HUES6 (cell line): Measurements from ENCODE around the gene DTNB.

Source experiments
- H3K27ac ChIP-seq: 2 replicates; pipeline ENCODE4 v1.7.0; 2013; ENCODE audit warnings: low read depth, mild to moderate bottlenecking, low read length, inconsistent platforms
- H3K27me3 ChIP-seq: 2 replicates; pipeline ENCODE4 v1.6.1; 2013; ENCODE audit warnings: low read length; ENCODE audit not compliant: control insufficient read depth, insufficient read depth
- H3K36me3 ChIP-seq: 2 replicates; pipeline ENCODE4 v1.6.1; 2013; ENCODE audit warnings: low read length; ENCODE audit not compliant: control insufficient read depth, insufficient read depth
- H3K4me1 ChIP-seq: 2 replicates; pipeline ENCODE4 v1.6.1; 2013; ENCODE audit warnings: low read length; ENCODE audit not compliant: control insufficient read depth, insufficient read depth
- H3K4me3 ChIP-seq: 2 replicates; pipeline ENCODE4 v1.5.1; 2013; ENCODE audit warnings: low read depth, low read length
- H3K9ac ChIP-seq: one replicate; pipeline ENCODE4 v1.6.1; 2013; ENCODE audit warnings: mild to moderate bottlenecking, low read length
- H3K9me3 ChIP-seq: 2 replicates; pipeline ENCODE4 v1.6.1; 2013; ENCODE audit warnings: low read depth, low read length; ENCODE audit not compliant: control insufficient read depth, insufficient read depth

DTNB gene

DNA sequence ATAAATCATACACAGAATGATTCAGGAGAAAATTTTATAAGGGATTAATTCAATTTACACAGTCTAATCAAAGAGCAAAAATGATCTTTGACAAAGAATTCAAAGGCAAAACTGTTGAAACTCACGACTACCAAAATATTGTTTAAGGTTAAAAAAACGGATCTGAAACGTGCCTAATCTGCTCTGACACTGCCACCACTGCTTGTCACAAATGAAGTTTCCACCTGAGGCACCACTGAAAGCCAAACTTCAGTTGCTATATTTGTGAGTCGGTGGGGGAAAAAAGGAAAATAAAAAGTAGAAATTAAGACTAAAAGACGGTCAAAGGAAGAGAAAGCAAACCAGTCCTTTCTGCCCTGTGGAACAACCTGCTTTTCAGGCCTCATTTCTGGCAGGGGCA, 191.0 kb downstream of the DTNB start:
- Histone ChIP-seq H3K9ac (no peak overlapping the region), H3K4me3 (no peak overlapping the region), H3K9me3 (no peaks in the 10 kb centered on the region), H3K4me1 (no peaks in the 10 kb centered on the region), H3K27ac (no peak overlapping the region), H3K36me3 (no peaks in the 10 kb centered on the region), H3K27me3 (no peaks in the 10 kb centered on the region)

GRCh38 chr2:25481381-25482300, 191.7 kb downstream of the DTNB start:
- Histone ChIP-seq H3K4me1 (no peaks in the 10 kb centered on the region), H3K9me3 (peaks cover 2% of the 10 kb centered on the region; the same call in 1 of the 2 replicates), H3K4me3 (no peak overlapping the region), H3K27me3 (no peaks in the 10 kb centered on the region), H3K9ac (no peak overlapping the region), H3K36me3 (no peaks in the 10 kb centered on the region), H3K27ac (no peak overlapping the region)

- H3K36me3 ChIP-seq = no peaks in the 10 kb centered on the region
- peaks cover 9% of the 10 kb centered on the region; the same call in 1 of the 2 replicates for H3K9me3 ChIP-seq
- H3K9ac ChIP-seq = no peak overlapping the region
- no peaks in the 10 kb centered on the region for H3K27me3 ChIP-seq
- H3K4me3 ChIP-seq = no peak overlapping the region
- no peak overlapping the region for H3K27ac ChIP-seq
- H3K4me1 ChIP-seq = no peaks in the 10 kb centered on the region
Observed at GRCh38 chr2:25480561-25480960, 192.8 kb downstream of the DTNB start.

- Histone ChIP-seq H3K9me3 (peaks cover 12% of the 10 kb centered on the region; the same call in 1 of the 2 replicates), H3K27me3 (no peaks in the 10 kb centered on the region), H3K4me1 (no peaks in the 10 kb centered on the region), H3K27ac (no peak overlapping the region), H3K9ac (no peak overlapping the region), H3K36me3 (peaks cover 5% of the 10 kb centered on the region; the same call in 1 of the 2 replicates), H3K4me3 (no peak overlapping the region)
Observed at GRCh38 chr2:25479761-25480160, 193.6 kb downstream of the DTNB start.

DNA sequence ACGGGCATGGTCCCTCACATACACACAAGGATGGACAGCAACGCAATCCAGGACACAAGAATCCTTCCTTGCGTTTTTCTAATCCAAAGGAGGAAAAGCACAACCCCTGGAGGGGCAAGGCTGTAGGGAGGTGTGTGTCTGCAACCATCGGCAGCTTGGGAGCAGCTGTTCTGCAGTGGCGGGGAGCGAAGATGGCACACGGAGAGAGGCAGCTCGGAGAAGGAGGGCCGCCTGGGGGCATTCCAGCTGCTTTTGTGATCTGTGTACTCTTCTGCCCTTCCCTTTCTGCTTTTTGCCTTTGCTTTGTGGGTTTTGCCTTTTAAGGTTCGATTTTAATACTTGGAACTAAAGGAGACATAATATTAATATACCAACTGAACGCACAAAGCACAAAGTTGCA, 194.6 kb downstream of the DTNB start:
- peaks cover 5% of the 10 kb centered on the region; the same call in 1 of the 2 replicates for H3K36me3 ChIP-seq
- no peaks in the 10 kb centered on the region for H3K4me1 ChIP-seq
- H3K9ac ChIP-seq = no peak overlapping the region
- no peak overlapping the region for H3K27ac ChIP-seq
- no peak overlapping the region for H3K4me3 ChIP-seq
- H3K27me3 ChIP-seq = no peaks in the 10 kb centered on the region
- peaks cover 12% of the 10 kb centered on the region; the same call in 1 of the 2 replicates for H3K9me3 ChIP-seq

DNA sequence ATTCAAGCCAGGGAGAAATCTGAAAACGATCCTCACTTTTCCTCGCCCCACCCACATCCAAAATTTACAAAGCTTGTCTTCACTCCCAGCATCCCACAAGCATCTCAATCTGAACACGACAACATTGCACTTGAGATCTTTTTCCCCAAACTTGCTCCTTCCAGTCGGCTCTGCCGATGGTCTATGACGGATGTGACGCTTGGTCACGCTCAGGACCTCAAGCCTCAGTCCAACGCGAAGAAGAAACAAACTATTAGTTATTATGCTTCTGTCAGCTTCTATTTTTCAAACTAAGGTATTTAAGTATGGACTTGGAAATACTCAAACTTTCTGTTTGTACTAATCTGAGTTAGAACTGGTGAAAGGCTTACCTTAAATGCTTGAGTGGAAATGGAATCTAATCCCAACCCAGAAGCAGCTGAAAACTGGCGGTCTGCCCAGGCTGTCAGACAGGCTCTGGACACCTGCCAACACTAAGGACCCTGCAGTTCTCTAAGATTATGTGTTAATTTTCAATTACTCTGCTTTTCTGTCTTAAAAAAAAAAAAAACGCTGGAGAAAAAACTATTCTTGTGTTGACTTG, 199.5 kb downstream of the DTNB start:
- no peak overlapping the region for H3K27ac ChIP-seq
- H3K27me3 ChIP-seq = no peaks in the 10 kb centered on the region
- no peaks in the 10 kb centered on the region for H3K4me1 ChIP-seq
- peaks cover 5% of the 10 kb centered on the region; the same call in 1 of the 2 replicates for H3K36me3 ChIP-seq
- H3K9ac ChIP-seq = no peak overlapping the region
- peaks cover 12% of the 10 kb centered on the region; the same call in 1 of the 2 replicates for H3K9me3 ChIP-seq
- no peak overlapping the region for H3K4me3 ChIP-seq

- Histone ChIP-seq H3K4me1 (no peaks in the 10 kb centered on the region), H3K27me3 (no peaks in the 10 kb centered on the region), H3K9ac (no peak overlapping the region), H3K9me3 (peaks cover 12% of the 10 kb centered on the region; the same call in 1 of the 2 replicates), H3K4me3 (no peak overlapping the region), H3K36me3 (peaks cover 5% of the 10 kb centered on the region; the same call in 1 of the 2 replicates), H3K27ac (no peak overlapping the region)
Observed at GRCh38 chr2:25473131-25473530, 200.2 kb downstream of the DTNB start.

GRCh38 chr2:25470806-25471205, 202.6 kb downstream of the DTNB start:
- no peaks in the 10 kb centered on the region for H3K4me1 ChIP-seq
- H3K9me3 ChIP-seq = peaks cover 6% of the 10 kb centered on the region; the same call in 1 of the 2 replicates
- no peak overlapping the region for H3K4me3 ChIP-seq
- H3K36me3 ChIP-seq = peaks cover 5% of the 10 kb centered on the region; the same call in 1 of the 2 replicates
- H3K27ac ChIP-seq = no peak overlapping the region
- no peaks in the 10 kb centered on the region for H3K27me3 ChIP-seq
- H3K9ac ChIP-seq = no peak overlapping the region

DNA sequence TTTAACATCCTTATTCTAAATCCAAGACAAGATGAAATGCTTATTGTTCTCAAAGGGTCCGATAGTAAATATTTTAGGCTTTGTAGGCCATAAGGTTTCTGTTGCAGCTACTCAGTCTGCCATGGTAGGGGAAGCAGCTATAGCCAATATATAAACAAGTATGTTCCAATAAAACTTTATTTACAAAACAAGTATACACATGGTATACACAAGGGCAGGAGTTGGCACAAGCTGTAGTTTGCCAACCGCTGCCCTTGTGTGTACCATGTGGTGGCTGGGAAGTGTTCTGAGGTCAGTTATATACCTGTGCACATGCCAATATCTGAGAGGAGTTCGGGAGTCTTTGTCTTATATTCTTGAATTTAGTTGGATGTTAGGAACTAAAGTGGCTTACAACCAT, 205.6 kb downstream of the DTNB start:
- Histone ChIP-seq H3K27me3 (no peaks in the 10 kb centered on the region), H3K27ac (no peak overlapping the region), H3K9me3 (no peaks in the 10 kb centered on the region), H3K4me1 (no peaks in the 10 kb centered on the region), H3K36me3 (no peaks in the 10 kb centered on the region), H3K4me3 (no peak overlapping the region), H3K9ac (no peak overlapping the region)

DNA sequence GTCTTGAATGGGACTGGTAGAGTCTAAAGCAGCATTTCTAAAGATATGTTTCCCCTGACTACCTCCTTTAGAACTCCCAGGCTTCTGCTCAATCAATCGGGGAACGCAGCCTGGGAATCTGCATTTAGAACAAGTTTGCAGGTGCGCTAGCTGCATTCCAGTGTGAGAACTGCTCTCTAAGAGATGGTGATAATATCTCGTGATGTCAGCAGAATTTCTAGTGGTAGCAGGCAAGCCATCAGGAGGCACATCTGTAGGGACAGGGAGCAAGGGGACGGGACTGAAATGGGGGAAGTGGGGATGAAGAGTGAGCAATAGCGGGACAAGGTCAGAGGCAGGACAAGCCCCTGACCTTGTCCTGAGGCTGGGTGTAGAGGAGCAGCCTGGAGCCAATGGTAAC, 211.4 kb downstream of the DTNB start:
- Histone ChIP-seq H3K4me1 (no peaks in the 10 kb centered on the region), H3K36me3 (no peaks in the 10 kb centered on the region), H3K9me3 (no peaks in the 10 kb centered on the region), H3K4me3 (no peak overlapping the region), H3K27me3 (no peaks in the 10 kb centered on the region), H3K9ac (no peak overlapping the region), H3K27ac (no peak overlapping the region)

- Histone ChIP-seq H3K9ac (no peak overlapping the region), H3K9me3 (no peaks in the 10 kb centered on the region), H3K4me3 (no peak overlapping the region), H3K36me3 (no peaks in the 10 kb centered on the region), H3K27ac (no peak overlapping the region), H3K4me1 (no peaks in the 10 kb centered on the region), H3K27me3 (no peaks in the 10 kb centered on the region)
Observed at GRCh38 chr2:25460261-25460905, 213.0 kb downstream of the DTNB start.
